GM21825 (cell line): Measurements from ENCODE around the gene FOS.

ENCODE experiments used
- ATAC-seq: cut with Tn5 transposase; IDR thresholded peaks from one replicate; pipeline ENCODE4 v1.9.1; 2021; ENCODE audit warnings: mild to moderate bottlenecking, moderate library complexity; ENCODE audit not compliant: unreplicated experiment

FOS gene

GRCh38 chr14:75249958-75250336 is 28.7 kb upstream of the FOS start:
- ATAC-seq = peak; percentile 25

DNA sequence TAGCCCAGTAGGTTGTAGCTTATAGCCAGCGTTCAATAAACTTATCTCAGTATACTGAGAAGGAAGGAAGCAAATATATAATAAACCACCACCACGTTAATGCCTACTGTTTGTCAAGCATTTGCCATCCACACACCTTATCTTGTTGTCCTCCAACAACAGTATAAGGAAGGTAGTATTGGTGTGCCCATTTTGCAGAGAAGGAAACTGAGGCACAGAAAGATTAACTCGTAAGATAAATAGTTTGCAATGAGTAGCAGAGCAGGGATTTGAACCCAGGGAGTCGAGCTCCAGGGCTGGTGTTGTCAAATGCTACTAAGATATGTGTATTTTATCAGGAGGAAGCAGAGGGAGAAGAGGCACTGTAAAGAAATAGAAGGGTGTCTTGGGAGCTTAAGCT is 27.8 kb upstream of the FOS start:
- no peak for ATAC-seq

GRCh38 chr14:75252254-75252837 is 26.3 kb upstream of the FOS start:
- ATAC-seq = no peak

- no peak for ATAC-seq
Measured at GRCh38 chr14:75254381-75254822, 24.2 kb upstream of the FOS start.

- ATAC-seq = no peak
Measured at GRCh38 chr14:75254901-75255584, 23.6 kb upstream of the FOS start.

GRCh38 chr14:75258079-75258802 is 20.4 kb upstream of the FOS start:
- ATAC-seq = peak; percentile 10

GRCh38 chr14:75258803-75259509 is 19.7 kb upstream of the FOS start:
- peak; percentile 94 for ATAC-seq

GRCh38 chr14:75259510-75259855 is 19.1 kb upstream of the FOS start:
- no peak for ATAC-seq

GRCh38 chr14:75260025-75260763 is 18.4 kb upstream of the FOS start:
- ATAC-seq = no peak

- ATAC-seq = no peak
Measured at GRCh38 chr14:75261820-75262219, 16.8 kb upstream of the FOS start.

DNA sequence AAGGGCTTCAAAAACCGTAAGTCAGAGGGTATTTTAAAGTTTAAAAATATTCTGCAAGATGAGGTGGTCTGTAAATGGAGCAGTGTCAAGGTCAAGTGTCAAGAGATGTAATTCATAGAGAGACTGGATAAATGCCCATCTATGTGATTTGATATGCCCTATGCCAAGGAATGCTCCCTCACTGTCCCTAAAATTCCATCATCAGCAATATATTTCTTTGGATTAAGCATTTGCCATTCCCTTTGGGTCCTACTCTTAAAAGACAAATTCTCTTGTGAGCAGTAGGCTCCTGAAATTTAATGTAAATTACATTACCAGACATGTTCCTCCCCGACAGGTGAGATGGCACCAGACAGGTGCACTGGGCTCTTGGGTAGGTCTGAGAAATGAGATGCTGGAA is 16.0 kb upstream of the FOS start:
- ATAC-seq = no peak

GRCh38 chr14:75264036-75264435 is 14.6 kb upstream of the FOS start:
- ATAC-seq = no peak

DNA sequence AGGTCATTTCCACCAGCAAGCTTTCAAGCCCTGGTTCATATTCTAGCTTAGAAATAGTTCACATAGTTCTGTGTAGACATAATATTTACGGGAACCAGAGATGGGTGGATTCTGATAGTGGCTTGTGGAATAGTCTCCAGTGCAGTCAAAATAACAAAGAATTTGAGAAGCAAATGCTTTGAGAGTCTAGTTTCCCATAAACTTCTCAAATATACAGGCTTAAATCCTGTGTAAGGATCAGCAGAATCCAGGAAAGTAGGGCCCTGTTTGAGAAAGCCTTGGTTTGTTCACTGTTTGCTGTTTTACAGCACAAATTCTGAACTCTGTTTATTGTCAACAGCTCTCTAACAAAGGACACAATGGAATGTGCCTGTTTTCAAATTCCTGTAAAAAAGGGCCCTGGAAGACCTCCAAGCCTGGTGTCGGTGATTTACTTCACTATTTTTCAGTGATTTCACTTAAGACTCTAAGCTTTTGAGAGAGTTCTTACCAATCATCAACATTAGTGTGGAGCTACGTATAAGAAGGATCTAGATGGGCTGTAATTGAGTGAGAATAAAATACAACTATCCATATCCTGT is 11.4 kb upstream of the FOS start:
- ATAC-seq = no peak

DNA sequence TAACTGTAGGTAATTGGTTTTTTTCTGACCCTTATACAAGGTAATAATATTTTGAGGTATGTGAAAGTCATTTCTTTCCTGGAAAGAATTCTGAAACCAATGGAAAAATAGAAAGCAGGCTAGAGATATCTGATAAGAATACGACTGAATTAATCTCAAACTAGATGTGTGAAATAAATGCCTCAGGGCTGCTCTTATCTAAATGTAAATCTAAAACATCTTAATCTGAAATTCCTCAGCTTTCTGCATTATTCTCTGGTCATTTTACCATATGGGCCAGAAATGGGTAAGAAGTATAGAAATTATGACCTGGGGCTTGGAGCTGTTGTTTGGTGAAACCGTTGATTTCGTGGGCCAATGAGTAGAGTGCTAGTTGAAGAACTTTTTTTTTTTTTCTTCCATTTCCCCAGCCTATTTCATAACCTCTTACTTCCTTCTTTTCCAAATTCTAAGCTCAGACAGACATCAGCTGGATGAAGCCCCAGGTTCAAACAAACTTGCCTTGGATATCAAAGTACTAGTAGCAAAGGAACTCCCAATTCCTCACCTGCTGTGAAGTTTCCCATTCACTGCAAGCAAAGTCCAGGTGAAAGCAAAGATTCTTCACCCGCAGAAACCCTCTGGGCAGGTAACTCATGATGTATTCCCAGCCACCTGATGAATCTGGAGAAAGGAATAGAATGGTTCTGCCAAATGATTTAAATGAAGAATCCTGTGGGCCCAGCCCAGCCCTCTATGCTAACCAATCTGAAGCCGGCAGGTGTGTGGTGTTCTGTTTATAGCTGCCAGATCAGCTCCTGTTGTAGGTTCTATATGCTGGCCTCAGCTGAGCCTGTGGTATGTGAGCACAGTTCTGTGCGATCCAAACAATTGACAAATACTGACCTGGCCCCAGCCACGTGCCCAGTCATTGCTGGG is 9.7 kb upstream of the FOS start:
- no peak for ATAC-seq

DNA sequence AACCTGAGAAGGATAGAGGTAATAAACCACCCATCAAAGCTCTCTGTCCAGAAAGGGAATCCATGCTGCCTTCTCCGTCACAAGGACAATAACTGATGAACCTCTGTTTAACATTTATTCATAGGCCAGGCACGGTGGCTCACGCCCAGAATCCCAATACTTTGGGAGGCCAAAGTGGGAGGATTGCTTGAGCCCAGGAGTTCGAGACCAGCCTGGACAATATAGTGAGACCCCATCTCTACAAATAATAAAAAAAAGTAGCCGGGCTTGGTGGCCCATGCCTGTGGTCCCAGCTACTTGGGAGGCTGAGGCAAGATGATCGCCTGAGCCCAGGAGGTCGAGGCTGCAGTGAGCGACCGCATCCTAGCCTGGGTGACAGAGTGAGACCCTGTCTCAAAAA is 7.1 kb upstream of the FOS start:
- ATAC-seq = no peak

- no peak for ATAC-seq
Measured at GRCh38 chr14:75273272-75274049, 5.2 kb upstream of the FOS start.

GRCh38 chr14:75274050-75274898 is 4.4 kb upstream of the FOS start:
- ATAC-seq = no peak
